DOHH2 (cell line): ENCODE measurements around the gene DNAH14.

Experiments used
- EZH2phosphoT487 ChIP-seq: fragments of 200-600 bp; sonication (generic); IDR thresholded peaks from 2 replicates; pipeline ENCODE4 v1.6.1; 2017; ENCODE audit warnings: borderline replicate concordance, mild to moderate bottlenecking, antibody characterized with exemption, low read length, moderate library complexity, mixed read lengths
- TF ChIP-seq, protein P1 (sequence below): fragments of 200-600 bp; sonication (generic); IDR thresholded peaks from one replicate; pipeline ENCODE4 v1.5.1; 2014; ENCODE audit warnings: antibody characterized with exemption, mild to moderate bottlenecking, low read depth, low read length; ENCODE audit not compliant: poor library complexity, severe bottlenecking

GRCh38 chr1:224998185-224998584 lies 68.7 kb downstream of the DNAH14 start:
- TF ChIP-seq, protein P1, sequence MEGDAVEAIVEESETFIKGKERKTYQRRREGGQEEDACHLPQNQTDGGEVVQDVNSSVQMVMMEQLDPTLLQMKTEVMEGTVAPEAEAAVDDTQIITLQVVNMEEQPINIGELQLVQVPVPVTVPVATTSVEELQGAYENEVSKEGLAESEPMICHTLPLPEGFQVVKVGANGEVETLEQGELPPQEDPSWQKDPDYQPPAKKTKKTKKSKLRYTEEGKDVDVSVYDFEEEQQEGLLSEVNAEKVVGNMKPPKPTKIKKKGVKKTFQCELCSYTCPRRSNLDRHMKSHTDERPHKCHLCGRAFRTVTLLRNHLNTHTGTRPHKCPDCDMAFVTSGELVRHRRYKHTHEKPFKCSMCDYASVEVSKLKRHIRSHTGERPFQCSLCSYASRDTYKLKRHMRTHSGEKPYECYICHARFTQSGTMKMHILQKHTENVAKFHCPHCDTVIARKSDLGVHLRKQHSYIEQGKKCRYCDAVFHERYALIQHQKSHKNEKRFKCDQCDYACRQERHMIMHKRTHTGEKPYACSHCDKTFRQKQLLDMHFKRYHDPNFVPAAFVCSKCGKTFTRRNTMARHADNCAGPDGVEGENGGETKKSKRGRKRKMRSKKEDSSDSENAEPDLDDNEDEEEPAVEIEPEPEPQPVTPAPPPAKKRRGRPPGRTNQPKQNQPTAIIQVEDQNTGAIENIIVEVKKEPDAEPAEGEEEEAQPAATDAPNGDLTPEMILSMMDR, result no peak
- no peak for TF ChIP-seq EZH2phosphoT487
